Psoas muscle (tissue), 8 donors: ENCODE data around the gene ADCY10. TPM values are rescaled to one million over a fixed set of nuclear protein-coding genes. Genes with fewer than 3 reads are reported as not detected.

Source experiments
- ATAC-seq, 4 donors: fragments of 200-7000 bp; cut with Tn5 transposase; one replicate each; pipeline ENCODE4 v1.9.1; 2020; ENCODE audit warnings: moderate library complexity in 3 of 4, mild to moderate bottlenecking in 2 of 4
- DNase-seq, 2 donors: peaks; one replicate each; pipeline ENCODE4 v3.0.0-alpha.2; 2020
- H3K27ac ChIP-seq: fragments of 200-600 bp; one replicate; pipeline ENCODE4 v1.8.0; 2022
- H3K27me3 ChIP-seq, 3 donors: fragments of 200-600 bp in 1 of 3; one replicate each; pipeline versions ENCODE4 v1.6.1 to v1.8.0; 2013 to 2022; ENCODE audit warnings: low read length in 2 of 3, mild to moderate bottlenecking in 2 of 3, moderate library complexity in 1 of 3; ENCODE audit not compliant: insufficient read depth in 3 of 3
- H3K36me3 ChIP-seq, 2 donors: fragments of 200-600 bp in 1 of 2; one replicate each; pipeline versions ENCODE4 v1.6.1 to v1.8.0; 2013 to 2022; ENCODE audit warnings: low read depth in 1 of 2, mild to moderate bottlenecking in 1 of 2, moderate library complexity in 1 of 2; ENCODE audit not compliant: insufficient read depth in 1 of 2
- H3K4me1 ChIP-seq: fragments of 200-600 bp; one replicate; pipeline ENCODE4 v1.8.0; 2022
- H3K4me3 ChIP-seq: fragments of 200-600 bp; one replicate; pipeline ENCODE4 v1.8.0; 2022; ENCODE audit warnings: mild to moderate bottlenecking
- H3K9me3 ChIP-seq: fragments of 200-600 bp; one replicate; pipeline ENCODE4 v1.8.0; 2022
- CTCF ChIP-seq: fragments of 200-600 bp; IDR thresholded peaks from one replicate; pipeline ENCODE4 v1.8.0; 2022; ENCODE audit warnings: antibody characterized with exemption
- WGBS, 3 donors: extraction: QIAGEN DNeasy Blood & Tissue Kit; methylation state at CpG; one replicate each; pipeline versions ENCODE4 v1.1.6 to v1.1.7; 2013; 5-methylcytosine and 5-hydroxymethylcytosine counted together
- intact Hi-C, 2 donors: fragments of 100-400 bp; cut with DNase I; formaldehyde crosslinking; loops; one replicate each; pipeline versions ENCODE4 v1.11.0 to v1.14.2; 2022
- polyA plus RNA-seq, 3 donors: library from polyadenylated mRNA; stranded (reverse); fragments of 200-250 nt; gene quantifications; one replicate each; pipeline ENCODE4 v1.2.3, GENCODE V29; 2013
- total RNA-seq, 4 donors: library from RNA; stranded (reverse); fragmentation: NEBNext Ultra II Directional in 2 of 4; extraction: Animal tissue kit (Norgen Biotek cat#: 25700) in 2 of 4; gene quantifications; one replicate each; pipeline versions ENCODE4 v1.2.1 to v1.2.4, GENCODE V29; 2021 to 2023
- donor health status: healthy with polysubstance abuse.
- donor health status: DM: no; HTN: no; CAD: no; lungs with moderate emphysema.
- donor health status: Bipolar disorder and iron deficiency.
- donor health status: healthy.
- donor health status: DM: yes; HTN: yes; CAD: no.
- donor health status: DM: no; HTN: no; CAD: no.
- donor health status: DM: no; HTN: no; CAD: no.
- donor health status: DM: yes; HTN: yes; CAD: no.

The ADCY10 gene
- total and polyA plus RNA-seq, 7 donors, result 0.01 to 0.54 (median 0.17) TPM

GRCh38 chr1:167798952-167799351, 115.0 kb downstream of the ADCY10 start:
- Histone ChIP-seq H3K27me3 (no peaks in the 10 kb centered on the region), H3K27ac (no peak overlapping the region), H3K4me3 (no peak overlapping the region), H3K4me1 (peaks cover 22% of the 10 kb centered on the region), H3K36me3 (no peaks in the 10 kb centered on the region), H3K9me3 (no peaks in the 10 kb centered on the region)
- intact Hi-C loops, result loop anchor here in 1 of 2 donors (5.0 kb wide), 1 partner anchor 77 kb away; the partner anchor contains the start of gene MPZL1
- TF ChIP-seq CTCF, result no peak
- DNase-seq, result no peak
- 88 to 92% (median 90%) methylated on average over 4 of the region's 4 CpGs for WGBS, 3 donors
- ATAC-seq, result no peak

- WGBS, 3 donors, result 0% methylated on average over 2 of the region's 2 CpGs
- no peak for TF ChIP-seq CTCF
- Histone ChIP-seq H3K27me3 (no peaks in the 10 kb centered on the region), H3K9me3 (no peaks in the 10 kb centered on the region), H3K27ac (peak overlapping the region; percentile 54), H3K4me1 (peaks cover 19% of the 10 kb centered on the region), H3K36me3 (no peaks in the 10 kb centered on the region), H3K4me3 (peak overlapping the region; percentile 30)
- intact Hi-C loops, result loop anchor here in 1 of 2 donors (5.0 kb wide), 1 partner anchor 75 kb away; the partner anchor contains the start of gene MPZL1
- DNase-seq (peak; percentile 75 to 83), ATAC-seq (peak; percentile 95 to 98 (median 96))
Observed at GRCh38 chr1:167797015-167797414, 116.9 kb downstream of the ADCY10 start.

- Histone ChIP-seq H3K9me3 (no peaks in the 10 kb centered on the region), H3K4me1 (peaks cover 19% of the 10 kb centered on the region), H3K27ac (peak overlapping the region; percentile 54), H3K27me3 (no peaks in the 10 kb centered on the region), H3K4me3 (no peak overlapping the region), H3K36me3 (no peaks in the 10 kb centered on the region)
- intact Hi-C loops, result loop anchor here in 1 of 2 donors (5.0 kb wide), 1 partner anchor 74 kb away; the partner anchor contains the start of gene MPZL1
- peak; percentile 44 to 62 for DNase-seq
- ATAC-seq, result peak in 1 of 4 donors; percentile 31
- 43 to 60% (median 46%) methylated on average over 10 of the region's 10 CpGs for WGBS, 3 donors
- TF ChIP-seq CTCF, result no peak
Observed at GRCh38 chr1:167795810-167796740, 117.9 kb downstream of the ADCY10 start.

GRCh38 chr1:167794043-167794442, 119.9 kb downstream of the ADCY10 start:
- H3K36me3 ChIP-seq, result peaks cover 0 to 9% of the 10 kb centered on the region in 2 donors
- no peak overlapping the region for H3K27ac ChIP-seq
- DNase-seq, result no peak
- WGBS, 3 donors, result 96 to 100% (median 100%) methylated on average over 1 of the region's 1 CpG
- H3K4me1 ChIP-seq, result peaks cover 19% of the 10 kb centered on the region
- H3K9me3 ChIP-seq, result no peaks in the 10 kb centered on the region
- no peak for ATAC-seq
- TF ChIP-seq CTCF, result no peak
- intact Hi-C loops, result no loop called here
- no peak overlapping the region for H3K4me3 ChIP-seq
- no peaks in the 10 kb centered on the region for H3K27me3 ChIP-seq
